Measurements from ENCODE around the gene CNRIP1. TPM values are rescaled to one million over a fixed set of nuclear protein-coding genes. Genes with fewer than 3 reads are reported as not detected.

CNRIP1 gene
- total RNA-seq, 1 donor from 2014 or later = not detected

- no peak for DNase-seq (ENCODE audit: low spot score, unreplicated experiment)
- peak overlapping the region; percentile 96 for H3K4me3 Mint-ChIP-seq (ENCODE audit: low read depth)
- no peaks in the 10 kb centered on the region for H3K27me3 Mint-ChIP-seq
- H3K36me3 Mint-ChIP-seq (ENCODE audit: insufficient read depth) = no peaks in the 10 kb centered on the region
- peaks cover 16% of the 10 kb centered on the region for H3K4me1 Mint-ChIP-seq (ENCODE audit: low read depth)
- no peaks in the 10 kb centered on the region for H3K9me3 Mint-ChIP-seq (ENCODE audit: low read depth)
- peak overlapping the region; percentile 96 for H3K27ac Mint-ChIP-seq
- no peak for TF ChIP-seq CTCF (IDR thresholded peaks at IDR 0.05; ENCODE audit: unreplicated experiment)
Observed at GRCh38 chr2:68250196-68250595, 69.6 kb downstream of the CNRIP1 start.

GRCh38 chr2:68248806-68249205, 70.9 kb downstream of the CNRIP1 start:
- no peak for DNase-seq (ENCODE audit: low spot score, unreplicated experiment)
- no peaks in the 10 kb centered on the region for H3K36me3 Mint-ChIP-seq (ENCODE audit: insufficient read depth)
- no peak for TF ChIP-seq CTCF (IDR thresholded peaks at IDR 0.05; ENCODE audit: unreplicated experiment)
- no peaks in the 10 kb centered on the region for H3K27me3 Mint-ChIP-seq
- H3K27ac Mint-ChIP-seq = no peak overlapping the region
- no peaks in the 10 kb centered on the region for H3K9me3 Mint-ChIP-seq (ENCODE audit: low read depth)
- H3K4me1 Mint-ChIP-seq (ENCODE audit: low read depth) = peaks cover 13% of the 10 kb centered on the region
- H3K4me3 Mint-ChIP-seq (ENCODE audit: low read depth) = no peak overlapping the region

GRCh38 chr2:68248361-68248760, 71.4 kb downstream of the CNRIP1 start:
- Mint-ChIP-seq H3K9me3 (ENCODE audit: low read depth) (no peaks in the 10 kb centered on the region), H3K36me3 (ENCODE audit: insufficient read depth) (no peaks in the 10 kb centered on the region), H3K4me1 (ENCODE audit: low read depth) (peaks cover 12% of the 10 kb centered on the region), H3K4me3 (ENCODE audit: low read depth) (no peak overlapping the region), H3K27ac (no peak overlapping the region), H3K27me3 (no peaks in the 10 kb centered on the region)
- no peak for DNase-seq (ENCODE audit: low spot score, unreplicated experiment)
- TF ChIP-seq CTCF (IDR thresholded peaks at IDR 0.05; ENCODE audit: unreplicated experiment) = no peak

GRCh38 chr2:68246396-68246795, 73.4 kb downstream of the CNRIP1 start:
- H3K27me3 Mint-ChIP-seq = no peaks in the 10 kb centered on the region
- DNase-seq (ENCODE audit: low spot score, unreplicated experiment) = no peak
- TF ChIP-seq CTCF (IDR thresholded peaks at IDR 0.05; ENCODE audit: unreplicated experiment) = no peak

GRCh38 chr2:68245672-68246071, 74.1 kb downstream of the CNRIP1 start:
- no peak for DNase-seq (ENCODE audit: low spot score, unreplicated experiment)
- TF ChIP-seq CTCF (IDR thresholded peaks at IDR 0.05; ENCODE audit: unreplicated experiment) = no peak
- Mint-ChIP-seq H3K27me3 (no peaks in the 10 kb centered on the region), H3K4me3 (ENCODE audit: low read depth) (no peak overlapping the region), H3K4me1 (ENCODE audit: low read depth) (peaks cover 9% of the 10 kb centered on the region), H3K9me3 (ENCODE audit: low read depth) (no peaks in the 10 kb centered on the region), H3K27ac (no peak overlapping the region), H3K36me3 (ENCODE audit: insufficient read depth) (no peaks in the 10 kb centered on the region)

More at GRCh38 chr2:68246396-68246795, 73.4 kb downstream of the CNRIP1 start:
- Mint-ChIP-seq H3K27ac (no peak overlapping the region), H3K36me3 (ENCODE audit: insufficient read depth) (no peaks in the 10 kb centered on the region), H3K9me3 (ENCODE audit: low read depth) (no peaks in the 10 kb centered on the region), H3K4me3 (ENCODE audit: low read depth) (no peak overlapping the region), H3K4me1 (ENCODE audit: low read depth) (peaks cover 11% of the 10 kb centered on the region)

Data from progenitor cell of endocrine pancreas (in vitro differentiated cells).